Measurements from ENCODE around the gene CCL21. TPM values are rescaled to one million over a fixed set of nuclear protein-coding genes. Genes with fewer than 3 reads are reported as not detected.

CCL21 gene
- polyA plus RNA-seq, 1 experiment: not detected

GRCh38 chr9:34684145-34684544 lies 25.8 kb downstream of the CCL21 start:
- POLR2A ChIA-PET: no interaction called here
- no peaks in the 10 kb centered on the region; the same call in 1 of the 2 replicates for H3K36me3 ChIP-seq (ENCODE audit: control insufficient read depth, insufficient read depth, low read length)
- CTCF ChIA-PET: interaction anchor here (1.5 kb wide), 1 partner anchor 17 kb away, joined by 6 read pairs; no protein-coding TSS in a partner anchor
- DNase-seq (ENCODE audit: low read depth): no peak
- TF ChIP-seq, protein P1, sequence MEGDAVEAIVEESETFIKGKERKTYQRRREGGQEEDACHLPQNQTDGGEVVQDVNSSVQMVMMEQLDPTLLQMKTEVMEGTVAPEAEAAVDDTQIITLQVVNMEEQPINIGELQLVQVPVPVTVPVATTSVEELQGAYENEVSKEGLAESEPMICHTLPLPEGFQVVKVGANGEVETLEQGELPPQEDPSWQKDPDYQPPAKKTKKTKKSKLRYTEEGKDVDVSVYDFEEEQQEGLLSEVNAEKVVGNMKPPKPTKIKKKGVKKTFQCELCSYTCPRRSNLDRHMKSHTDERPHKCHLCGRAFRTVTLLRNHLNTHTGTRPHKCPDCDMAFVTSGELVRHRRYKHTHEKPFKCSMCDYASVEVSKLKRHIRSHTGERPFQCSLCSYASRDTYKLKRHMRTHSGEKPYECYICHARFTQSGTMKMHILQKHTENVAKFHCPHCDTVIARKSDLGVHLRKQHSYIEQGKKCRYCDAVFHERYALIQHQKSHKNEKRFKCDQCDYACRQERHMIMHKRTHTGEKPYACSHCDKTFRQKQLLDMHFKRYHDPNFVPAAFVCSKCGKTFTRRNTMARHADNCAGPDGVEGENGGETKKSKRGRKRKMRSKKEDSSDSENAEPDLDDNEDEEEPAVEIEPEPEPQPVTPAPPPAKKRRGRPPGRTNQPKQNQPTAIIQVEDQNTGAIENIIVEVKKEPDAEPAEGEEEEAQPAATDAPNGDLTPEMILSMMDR (IDR thresholded peaks at IDR 0.05; ENCODE audit: insufficient read depth, low read depth, low read length): no peak
- H3K4me3 ChIP-seq (ENCODE audit: low read depth, low read length): no peak overlapping the region
- no peaks in the 10 kb centered on the region for H3K27me3 ChIP-seq (ENCODE audit: control insufficient read depth, insufficient read depth, low read length)

GRCh38 chr9:34675869-34676268 lies 34.1 kb downstream of the CCL21 start:
- no peak for DNase-seq (ENCODE audit: low read depth)
- POLR2A ChIA-PET: no interaction called here
- Histone ChIP-seq H3K4me3 (ENCODE audit: low read depth, low read length) (no peak overlapping the region), H3K27me3 (ENCODE audit: control insufficient read depth, insufficient read depth, low read length) (no peaks in the 10 kb centered on the region), H3K36me3 (ENCODE audit: control insufficient read depth, insufficient read depth, low read length) (peaks cover 2% of the 10 kb centered on the region)
- TF ChIP-seq, protein P1 (IDR thresholded peaks at IDR 0.05; ENCODE audit: insufficient read depth, low read depth, low read length): no peak
- CTCF ChIA-PET: interaction anchor here (0.7 to 3.4 kb wide), 10 partner anchors 9 to 38 kb away, joined by 3 to 45 read pairs (median 5); partner anchors contain the start of gene CCL27

GRCh38 chr9:34675048-34675714 lies 34.8 kb downstream of the CCL21 start:
- TF ChIP-seq, protein P1 (IDR thresholded peaks at IDR 0.05; ENCODE audit: insufficient read depth, low read depth, low read length): peak; percentile 88
- ChIA-PET POLR2A (no interaction called here), CTCF (interaction anchor here (0.7 to 3.4 kb wide), 11 partner anchors 9 to 39 kb away, joined by 3 to 45 read pairs (median 5); partner anchors contain the start of gene CCL27)
- Histone ChIP-seq H3K27me3 (ENCODE audit: control insufficient read depth, insufficient read depth, low read length) (no peaks in the 10 kb centered on the region), H3K4me3 (ENCODE audit: low read depth, low read length) (no peak overlapping the region), H3K36me3 (ENCODE audit: control insufficient read depth, insufficient read depth, low read length) (peaks cover 2% of the 10 kb centered on the region)
- no peak for DNase-seq (ENCODE audit: low read depth)

- ChIA-PET CTCF (interaction anchor here (0.8 to 3.4 kb wide), 5 partner anchors 10 to 27 kb away, joined by 3 to 45 read pairs (median 5); no protein-coding TSS in a partner anchor), POLR2A (no interaction called here)
- DNase-seq (ENCODE audit: low read depth): no peak
- Histone ChIP-seq H3K27me3 (ENCODE audit: control insufficient read depth, insufficient read depth, low read length) (no peaks in the 10 kb centered on the region), H3K4me3 (ENCODE audit: low read depth, low read length) (no peak overlapping the region), H3K36me3 (ENCODE audit: control insufficient read depth, insufficient read depth, low read length) (peaks cover 2% of the 10 kb centered on the region)
- TF ChIP-seq, protein P1 (IDR thresholded peaks at IDR 0.05; ENCODE audit: insufficient read depth, low read depth, low read length): no peak
These were observed 35.5 kb downstream of the CCL21 start for GRCh38 chr9:34674440-34674839.

- ChIA-PET CTCF (interaction anchor here (1.1 to 2.3 kb wide), 4 partner anchors 30 to 228 kb away, joined by 3 to 8 read pairs (median 5); no protein-coding TSS in a partner anchor), POLR2A (no interaction called here)
- peaks cover 4% of the 10 kb centered on the region; the same call in 1 of the 2 replicates for H3K36me3 ChIP-seq (ENCODE audit: control insufficient read depth, insufficient read depth, low read length)
- no peak for DNase-seq (ENCODE audit: low read depth)
- TF ChIP-seq, protein P1 (IDR thresholded peaks at IDR 0.05; ENCODE audit: insufficient read depth, low read depth, low read length): no peak
- no peaks in the 10 kb centered on the region for H3K27me3 ChIP-seq (ENCODE audit: control insufficient read depth, insufficient read depth, low read length)
- no peak overlapping the region for H3K4me3 ChIP-seq (ENCODE audit: low read depth, low read length)
These were observed 38.6 kb downstream of the CCL21 start for GRCh38 chr9:34671307-34671706.

Data from BJ (cell line).